Suprapubic skin (tissue), 4 donors: Measurements from ENCODE around the gene SEZ6L. TPM values are rescaled to one million over a fixed set of nuclear protein-coding genes. Genes with fewer than 3 reads are reported as not detected.

Experiments
- DNase-seq, 2 donors: peaks; one replicate each; pipeline ENCODE4 v3.0.0-alpha.2; 2019; ENCODE audit warnings: low spot score in 2 of 2
- H3K27ac ChIP-seq: fragments of 200-600 bp; sonication (generic); one replicate; pipeline ENCODE4 v1.5.1; 2019
- H3K27me3 ChIP-seq: fragments of 200-600 bp; sonication (generic); one replicate; pipeline ENCODE4 v1.5.1; 2019
- H3K36me3 ChIP-seq: fragments of 200-600 bp; sonication (generic); one replicate; pipeline ENCODE4 v1.5.1; 2019
- H3K4me1 ChIP-seq: fragments of 200-600 bp; sonication (generic); one replicate; pipeline ENCODE4 v1.5.1; 2019
- H3K4me3 ChIP-seq: fragments of 200-600 bp; sonication (generic); one replicate; pipeline ENCODE4 v1.5.1; 2019; ENCODE audit warnings: mild to moderate bottlenecking
- H3K9me3 ChIP-seq: fragments of 200-600 bp; sonication (generic); one replicate; pipeline ENCODE4 v1.5.1; 2019
- CTCF ChIP-seq, 2 donors: fragments of 200-600 bp in 1 of 2; fragments of 450-650 bp in 1 of 2; sonication (generic) in 1 of 2; IDR thresholded peaks; one replicate each; pipeline ENCODE4 v1.5.1; 2016 to 2019; ENCODE audit warnings: antibody characterized with exemption in 2 of 2, mild to moderate bottlenecking in 1 of 2, moderate library complexity in 1 of 2
- EP300 ChIP-seq: sonication (generic); formaldehyde crosslinking; IDR thresholded peaks from one replicate; pipeline ENCODE4 v1.6.1; 2017; ENCODE audit warnings: antibody characterized with exemption
- POLR2A ChIP-seq, 2 donors: fragments of 450-650 bp; IDR thresholded peaks; one replicate each; pipeline ENCODE4 v1.6.1; 2017; ENCODE audit warnings: antibody characterized with exemption in 2 of 2, mild to moderate bottlenecking in 2 of 2, moderate library complexity in 2 of 2
- POLR2AphosphoS5 ChIP-seq, 3 donors: sonication (generic); formaldehyde crosslinking; IDR thresholded peaks; one replicate each; pipeline ENCODE4 v1.6.1; 2017; ENCODE audit warnings: antibody characterized with exemption in 3 of 3
- WGBS: methylation state at CpG from one replicate; pipeline ENCODE4 v1.1.5; 2018; 5-methylcytosine and 5-hydroxymethylcytosine counted together
- total RNA-seq, 4 donors: library from RNA; depleted of rRNA; stranded (reverse); fragments of >200 nt; gene quantifications; one replicate each; pipeline ENCODE4 v1.1.0, GENCODE V29; 2016

Gene SEZ6L
- total RNA-seq, 4 donors from 2014 or later, result 0.24 to 2.2 (median 0.89) TPM

- Histone ChIP-seq H3K36me3 (no peaks in the 10 kb centered on the region), H3K27ac (no peak overlapping the region)
- 82% methylated on average over 5 of the region's 5 CpGs for WGBS
These were observed 82.6 kb downstream of the SEZ6L start for GRCh38 chr22:26251869-26252268.

GRCh38 chr22:26259510-26259909 is 90.2 kb downstream of the SEZ6L start:
- DNase-seq, result no peak
- Histone ChIP-seq H3K9me3 (no peaks in the 10 kb centered on the region), H3K27ac (no peak overlapping the region), H3K36me3 (no peaks in the 10 kb centered on the region), H3K4me1 (no peaks in the 10 kb centered on the region), H3K4me3 (no peak overlapping the region), H3K27me3 (peaks cover 15% of the 10 kb centered on the region)
- 5% methylated on average over 6 of the region's 6 CpGs for WGBS
- no peak for TF ChIP-seq POLR2AphosphoS5 (IDR thresholded peaks at IDR 0.05)
- no peak for TF ChIP-seq CTCF (IDR thresholded peaks at IDR 0.05)
- TF ChIP-seq POLR2A (IDR thresholded peaks at IDR 0.05), result no peak
- no peak for TF ChIP-seq EP300

More at GRCh38 chr22:26251869-26252268, 82.6 kb downstream of the SEZ6L start:
- TF ChIP-seq CTCF (IDR thresholded peaks at IDR 0.05) (no peak), POLR2AphosphoS5 (IDR thresholded peaks at IDR 0.05) (no peak), EP300 (no peak), POLR2A (IDR thresholded peaks at IDR 0.05) (no peak)
- Histone ChIP-seq H3K4me1 (no peaks in the 10 kb centered on the region), H3K9me3 (no peaks in the 10 kb centered on the region), H3K4me3 (no peak overlapping the region), H3K27me3 (peaks cover 11% of the 10 kb centered on the region)
- no peak for DNase-seq

- Histone ChIP-seq H3K4me1 (no peaks in the 10 kb centered on the region), H3K36me3 (no peaks in the 10 kb centered on the region), H3K27ac (no peak overlapping the region), H3K9me3 (no peaks in the 10 kb centered on the region), H3K4me3 (no peak overlapping the region), H3K27me3 (peaks cover 21% of the 10 kb centered on the region)
- 45% methylated on average over 1 of the region's 1 CpG for WGBS
- TF ChIP-seq CTCF (IDR thresholded peaks at IDR 0.05), result no peak
- no peak for TF ChIP-seq EP300
- no peak for TF ChIP-seq POLR2AphosphoS5 (IDR thresholded peaks at IDR 0.05)
- no peak for TF ChIP-seq POLR2A (IDR thresholded peaks at IDR 0.05)
- DNase-seq, result no peak
These were observed 94.9 kb downstream of the SEZ6L start for GRCh38 chr22:26264162-26264561.

- H3K4me1 ChIP-seq, result no peaks in the 10 kb centered on the region
- H3K4me3 ChIP-seq, result no peak overlapping the region
- H3K27me3 ChIP-seq, result peaks cover 21% of the 10 kb centered on the region
- H3K36me3 ChIP-seq, result no peaks in the 10 kb centered on the region
- DNase-seq, result no peak
- H3K27ac ChIP-seq, result no peak overlapping the region
- no peaks in the 10 kb centered on the region for H3K9me3 ChIP-seq
- WGBS, result 72% methylated on average over 7 of the region's 7 CpGs
- TF ChIP-seq CTCF (IDR thresholded peaks at IDR 0.05) (no peak), POLR2AphosphoS5 (IDR thresholded peaks at IDR 0.05) (no peak), POLR2A (IDR thresholded peaks at IDR 0.05) (no peak), EP300 (no peak)
These were observed 96.0 kb downstream of the SEZ6L start for GRCh38 chr22:26265281-26265680.

GRCh38 chr22:26265909-26266308 is 96.6 kb downstream of the SEZ6L start:
- TF ChIP-seq EP300 (no peak), POLR2A (IDR thresholded peaks at IDR 0.05) (no peak), CTCF (IDR thresholded peaks at IDR 0.05) (no peak), POLR2AphosphoS5 (IDR thresholded peaks at IDR 0.05) (no peak)
- H3K4me3 ChIP-seq, result no peak overlapping the region
- no peak overlapping the region for H3K27ac ChIP-seq
- H3K9me3 ChIP-seq, result no peaks in the 10 kb centered on the region
- DNase-seq, result no peak
- H3K27me3 ChIP-seq, result peaks cover 21% of the 10 kb centered on the region
- no peaks in the 10 kb centered on the region for H3K4me1 ChIP-seq
- no peaks in the 10 kb centered on the region for H3K36me3 ChIP-seq
- WGBS, result 67% methylated on average over 6 of the region's 6 CpGs
